Neural cell (in vitro differentiated cells): ENCODE measurements around the gene ODC1. TPM values are rescaled to one million over a fixed set of nuclear protein-coding genes. Genes with fewer than 3 reads are reported as not detected.

ENCODE experiments used
- H2AFZ ChIP-seq: fragments of 200-600, 300-800 bp; sonication (generic), shearing (Covaris generic); 2 replicates; pipeline ENCODE4 v1.6.0; 2014; ENCODE audit warnings: low read depth, mild to moderate bottlenecking, antibody characterized with exemption, low read length, moderate library complexity
- H3F3A ChIP-seq: fragments of 200-600 bp; shearing (Covaris generic); 2 replicates; pipeline ENCODE4 v1.6.1; 2016; ENCODE audit warnings: mild to moderate bottlenecking, moderate library complexity, mixed read lengths, antibody characterized with exemption, low read length; ENCODE audit not compliant: insufficient read depth, poor library complexity, severe bottlenecking
- H3K27ac ChIP-seq: fragments of 200-600, 300-800 bp; sonication (generic), shearing (Covaris generic); 2 replicates; pipeline ENCODE4 v1.5.1; 2014; ENCODE audit warnings: mild to moderate bottlenecking, low read length, moderate library complexity
- H3K27me3 ChIP-seq: fragments of 300-800, 200-600 bp; sonication (generic), shearing (Covaris generic); 2 replicates; pipeline ENCODE4 v1.6.0; 2014; ENCODE audit warnings: mild to moderate bottlenecking, low read depth, low read length, moderate library complexity; ENCODE audit not compliant: insufficient read depth
- H3K36me3 ChIP-seq: fragments of 300-800, 200-600 bp; sonication (generic), shearing (Covaris generic); 2 replicates; pipeline ENCODE4 v1.5.1; 2014; ENCODE audit warnings: mild to moderate bottlenecking, antibody characterized with exemption, low read length, moderate library complexity; ENCODE audit not compliant: insufficient read depth
- H3K4me2 ChIP-seq: fragments of 300-800, 200-600 bp; sonication (generic), shearing (Covaris generic); 2 replicates; pipeline ENCODE4 v1.6.0; 2014; ENCODE audit warnings: mild to moderate bottlenecking, low read length
- H3K4me3 ChIP-seq: fragments of 300-800, 200-600 bp; sonication (generic), shearing (Covaris generic); 2 replicates; pipeline ENCODE4 v1.5.1; 2014; ENCODE audit warnings: mild to moderate bottlenecking, low read length, moderate library complexity
- H3K79me2 ChIP-seq: fragments of 200-600 bp; shearing (Covaris generic); replicated peaks from 2 replicates; pipeline ENCODE4 v1.6.0; 2014; ENCODE audit warnings: mild to moderate bottlenecking, low read length, moderate library complexity; ENCODE audit not compliant: insufficient read depth
- H3K9ac ChIP-seq: fragments of 300-800, 200-600 bp; sonication (generic), shearing (Covaris generic); 2 replicates; pipeline ENCODE4 v1.6.1; 2016; ENCODE audit warnings: mild to moderate bottlenecking, low read length, mixed read lengths
- H3K9me2 ChIP-seq: fragments of 200-600 bp; shearing (Covaris generic); 2 replicates; pipeline ENCODE4 v1.6.1; 2016; ENCODE audit warnings: mild to moderate bottlenecking, low read length, mixed read lengths; ENCODE audit not compliant: insufficient read depth
- H3K9me3 ChIP-seq: fragments of 200-600, 300-800 bp; sonication (generic), shearing (Covaris generic); 2 replicates; pipeline ENCODE4 v1.6.1; 2016; ENCODE audit warnings: mild to moderate bottlenecking, mixed run types, low read length, moderate library complexity, mixed read lengths
- H4K20me1 ChIP-seq: fragments of 200-600 bp; shearing (Covaris generic); 2 replicates; pipeline ENCODE4 v1.6.1; 2016; ENCODE audit warnings: mild to moderate bottlenecking, mixed run types; ENCODE audit not compliant: insufficient read depth
- CTCF ChIP-seq: fragments of 450-650 bp; IDR thresholded peaks from 2 replicates; pipeline ENCODE4 v1.5.1; 2014; ENCODE audit warnings: antibody characterized with exemption, mild to moderate bottlenecking, moderate library complexity; ENCODE audit not compliant: poor library complexity, severe bottlenecking
- EP300 ChIP-seq: fragments of 450-650 bp; conservative IDR thresholded peaks from 2 replicates; pipeline ENCODE4 v1.6.1; 2014; ENCODE audit warnings: antibody characterized with exemption, mild to moderate bottlenecking, moderate library complexity; ENCODE audit not compliant: poor library complexity, severe bottlenecking
- MXI1 ChIP-seq: fragments of 450-650 bp; conservative IDR thresholded peaks from 2 replicates; pipeline ENCODE4 v1.6.1; 2014; ENCODE audit warnings: antibody characterized with exemption, mild to moderate bottlenecking; ENCODE audit not compliant: poor library complexity, severe bottlenecking
- POLR2AphosphoS5 ChIP-seq: IDR thresholded peaks from 2 replicates; pipeline ENCODE4 v1.6.1; 2012
- RAD21 ChIP-seq: fragments of 450-650 bp; conservative IDR thresholded peaks from 2 replicates; pipeline ENCODE4 v1.6.1; 2014; ENCODE audit warnings: antibody characterized with exemption, mild to moderate bottlenecking, moderate library complexity
- REST ChIP-seq: IDR thresholded peaks from 2 replicates; pipeline ENCODE4 v1.6.1; 2012; ENCODE audit warnings: borderline replicate concordance
- SMC3 ChIP-seq: fragments of 450-650 bp; conservative IDR thresholded peaks from 2 replicates; pipeline ENCODE4 v1.6.1; 2014; ENCODE audit warnings: antibody characterized with exemption, mild to moderate bottlenecking, moderate library complexity; ENCODE audit not compliant: poor library complexity
- TAF1 ChIP-seq: IDR thresholded peaks from 2 replicates; pipeline ENCODE4 v1.6.1; 2012; ENCODE audit warnings: low read depth
- polyA plus RNA-seq: library from polyadenylated mRNA; depleted of rRNA; stranded (reverse); fragments of >200 nt; gene quantifications from 2 replicates; pipeline ENCODE4 v1.2.3, GENCODE V29; 2014

Gene ODC1
- polyA plus RNA-seq, 1 donor from 2014 or later, result 1,107 TPM

- Histone ChIP-seq H3K4me3 (no peak overlapping the region), H3K79me2 (no peaks in the 10 kb centered on the region), H2AFZ (no peak overlapping the region), H3K27ac (no peak overlapping the region), H3K9ac (no peak overlapping the region), H4K20me1 (no peaks in the 10 kb centered on the region), H3K9me2 (no peaks in the 10 kb centered on the region), H3K4me2 (no peak overlapping the region), H3F3A (no peaks in the 10 kb centered on the region), H3K27me3 (no peaks in the 10 kb centered on the region), H3K9me3 (no peaks in the 10 kb centered on the region), H3K36me3 (no peaks in the 10 kb centered on the region)
- TF ChIP-seq SMC3, result no peak
Observed at GRCh38 chr2:10477443-10478297, 29.5 kb upstream of the ODC1 start.

GRCh38 chr2:10476723-10477442 is 28.8 kb upstream of the ODC1 start:
- TF ChIP-seq TAF1, result no peak
- no peak for TF ChIP-seq EP300
- no peak for TF ChIP-seq SMC3
- no peak for TF ChIP-seq MXI1
- TF ChIP-seq CTCF, result no peak
- no peak for TF ChIP-seq POLR2AphosphoS5
- TF ChIP-seq RAD21, result no peak
- no peak for TF ChIP-seq REST
- Histone ChIP-seq H3F3A (no peaks in the 10 kb centered on the region), H3K9me2 (no peaks in the 10 kb centered on the region), H3K9me3 (no peaks in the 10 kb centered on the region), H3K4me3 (no peak overlapping the region), H2AFZ (no peak overlapping the region), H3K36me3 (no peaks in the 10 kb centered on the region), H3K27ac (no peak overlapping the region), H4K20me1 (no peaks in the 10 kb centered on the region), H3K9ac (no peak overlapping the region), H3K79me2 (no peaks in the 10 kb centered on the region), H3K27me3 (no peaks in the 10 kb centered on the region), H3K4me2 (no peak overlapping the region)
